Embryonic facial prominence (tissue), 1 donor: ENCODE data around the gene BPIFB4.

Experiments used
- DNase-seq: peaks from one replicate; pipeline ENCODE4 v3.0.0-alpha.2; 2016; ENCODE audit errors: extremely low spot score

BPIFB4 gene

DNA sequence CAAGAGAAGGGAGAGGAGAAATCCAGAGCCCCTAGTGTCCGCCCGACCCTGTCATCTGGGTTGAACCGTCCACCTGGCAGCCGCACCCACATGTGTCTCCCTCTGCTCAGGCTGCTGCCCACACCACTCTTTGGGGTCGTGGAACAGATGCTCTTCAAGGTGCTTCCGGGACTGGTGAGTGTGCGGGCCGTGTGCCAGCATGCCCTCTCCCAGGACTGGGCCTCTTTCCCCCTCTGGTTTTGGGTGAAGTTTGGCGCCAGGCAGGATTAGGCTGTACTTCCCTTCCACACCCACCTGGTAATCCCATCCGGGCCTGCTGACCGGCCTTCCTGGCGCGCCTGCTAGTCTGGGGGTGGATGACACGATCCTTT, 17.8 kb upstream of the BPIFB4 start:
- no peak for DNase-seq

DNA sequence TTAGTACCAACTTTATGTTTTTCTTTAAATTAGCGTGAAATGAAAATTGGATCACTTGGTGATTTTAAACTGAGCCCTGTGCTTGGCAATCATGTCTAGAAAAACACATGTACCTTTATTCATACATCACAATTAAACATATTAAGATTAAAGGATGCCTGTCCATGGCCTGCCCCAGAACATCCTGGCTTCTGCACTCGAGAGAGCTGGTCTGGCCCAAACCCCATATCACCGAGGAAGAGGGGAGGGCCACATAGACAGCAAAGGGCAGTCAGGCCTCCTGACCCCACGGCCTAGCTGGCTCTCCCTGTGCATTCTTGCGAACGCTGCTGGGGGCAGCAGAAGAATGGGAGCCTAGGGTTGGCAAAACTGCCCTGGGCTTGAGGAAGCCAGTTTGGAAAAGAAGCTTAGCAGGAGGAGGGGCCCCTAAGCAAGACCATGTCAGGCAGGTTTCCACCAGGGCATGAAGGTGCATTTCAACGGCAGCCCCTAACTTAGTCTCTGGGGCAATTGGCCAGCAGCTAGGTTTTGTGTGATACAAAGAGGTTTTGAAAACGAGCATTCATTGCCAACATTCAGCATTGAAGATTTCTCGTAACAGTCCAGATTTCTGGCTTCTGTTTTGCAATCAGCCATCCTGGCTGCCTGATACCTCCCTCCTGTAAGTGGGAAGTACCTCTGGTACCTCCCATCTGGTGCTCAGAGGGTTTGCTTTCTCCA, 17.2 kb upstream of the BPIFB4 start:
- no peak for DNase-seq

GRCh38 chr20:33062825-33063149, 16.7 kb upstream of the BPIFB4 start:
- no peak for DNase-seq

DNA sequence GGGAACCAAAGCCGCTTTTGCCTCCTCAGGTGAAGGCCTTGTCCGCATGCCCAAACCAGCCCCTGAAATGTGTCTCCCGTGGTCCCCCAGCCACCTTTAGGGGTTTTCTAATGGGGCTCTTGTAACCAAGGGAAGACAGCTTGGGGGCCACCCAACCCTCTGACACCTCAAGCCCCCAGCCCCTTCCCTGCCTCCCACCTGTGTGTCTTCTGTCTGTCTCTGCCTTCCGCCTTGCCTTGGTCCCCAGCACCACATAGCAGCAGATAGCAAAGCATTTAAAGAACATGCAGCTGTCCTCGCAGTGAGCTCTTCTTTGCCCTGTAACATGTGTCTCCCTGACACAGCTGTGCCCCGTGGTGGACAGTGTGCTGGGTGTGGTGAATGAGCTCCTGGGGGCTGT, 16.2 kb upstream of the BPIFB4 start:
- DNase-seq: no peak

GRCh38 chr20:33064572-33065287, 14.7 kb upstream of the BPIFB4 start:
- no peak for DNase-seq

GRCh38 chr20:33065785-33066184, 13.7 kb upstream of the BPIFB4 start:
- no peak for DNase-seq

- DNase-seq: no peak
Measured at GRCh38 chr20:33067806-33068205, 11.6 kb upstream of the BPIFB4 start.

GRCh38 chr20:33068251-33068939, 11.0 kb upstream of the BPIFB4 start:
- DNase-seq: no peak

DNA sequence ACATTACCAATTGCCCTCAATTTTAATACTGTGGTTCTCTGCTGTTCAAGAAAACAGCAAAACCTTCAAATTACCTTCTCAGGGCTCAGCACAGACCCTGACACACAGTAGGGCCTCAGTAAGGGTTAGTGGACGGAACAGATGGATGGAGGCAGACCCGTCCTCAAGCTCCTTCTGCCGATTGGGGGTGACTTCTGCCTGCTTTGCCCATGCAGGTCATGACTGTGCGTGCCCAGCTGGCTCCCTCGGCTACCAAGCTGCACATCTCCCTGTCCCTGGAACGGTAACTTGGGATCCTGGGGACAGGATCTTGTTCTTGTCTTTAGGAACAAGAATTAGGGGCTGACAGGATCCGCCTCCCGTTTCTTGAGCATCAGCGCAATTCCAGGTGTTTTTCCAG, 9.8 kb upstream of the BPIFB4 start:
- no peak for DNase-seq

- no peak for DNase-seq
Measured at GRCh38 chr20:33070111-33071053, 9.1 kb upstream of the BPIFB4 start.

- DNase-seq: no peak
Measured at GRCh38 chr20:33071198-33071597, 8.2 kb upstream of the BPIFB4 start.

DNA sequence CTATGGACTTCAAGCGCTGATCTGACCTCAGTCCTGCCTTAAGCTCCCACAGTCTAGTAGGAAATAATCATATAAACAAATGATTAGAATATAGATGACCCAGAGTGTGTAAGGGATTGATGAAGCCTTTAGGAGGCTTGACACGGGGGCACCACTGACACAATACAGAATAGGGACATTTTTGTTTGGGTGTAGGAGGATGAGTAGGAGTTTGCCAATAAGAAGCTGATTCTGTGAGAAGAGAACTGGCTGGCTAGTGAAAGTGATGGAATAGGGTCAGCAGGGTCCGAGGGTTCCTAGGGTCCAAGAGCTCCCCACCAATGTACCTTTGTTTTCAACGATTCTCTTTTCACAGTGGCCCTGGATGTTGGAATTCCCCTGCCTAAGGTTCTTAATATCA, 7.1 kb upstream of the BPIFB4 start:
- DNase-seq: no peak

- DNase-seq: no peak
Measured at GRCh38 chr20:33072813-33073212, 6.6 kb upstream of the BPIFB4 start.

GRCh38 chr20:33074675-33075074, 4.8 kb upstream of the BPIFB4 start:
- DNase-seq: no peak

GRCh38 chr20:33075281-33075680, 4.2 kb upstream of the BPIFB4 start:
- DNase-seq: no peak

DNA sequence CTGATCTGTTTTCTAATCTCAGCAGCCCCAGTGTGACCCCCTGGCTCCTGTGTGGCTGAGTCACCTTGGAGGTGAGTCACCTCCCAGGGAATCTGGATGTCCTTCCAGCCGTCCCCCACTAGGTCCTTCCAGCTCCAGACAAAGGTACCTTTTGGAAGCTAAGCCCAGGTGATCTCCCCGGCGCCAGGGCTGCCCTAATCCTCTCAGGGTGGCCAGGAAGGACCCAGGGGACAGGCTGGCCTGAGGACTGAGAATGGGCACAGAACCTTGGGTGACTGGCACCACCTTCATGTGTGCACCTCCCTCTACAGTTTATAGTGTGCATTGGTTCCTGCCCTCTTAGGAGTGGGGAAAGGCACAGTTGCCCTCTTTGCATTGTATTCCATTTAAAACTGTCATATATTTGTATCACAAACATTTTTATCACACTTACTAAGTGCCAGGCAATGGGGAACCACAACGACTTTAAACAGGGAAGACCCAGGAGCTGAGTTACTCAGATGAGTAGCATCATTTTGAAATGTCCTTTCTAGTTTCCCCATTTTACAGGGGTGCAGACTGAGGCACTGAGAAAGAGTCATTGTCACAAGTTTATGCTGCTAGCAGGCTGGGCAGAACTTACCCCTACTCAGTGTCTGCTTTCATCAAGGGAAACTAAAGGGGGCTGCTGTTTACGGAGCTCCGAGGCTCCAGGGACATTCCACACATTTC, 2.6 kb upstream of the BPIFB4 start:
- DNase-seq: no peak

DNA sequence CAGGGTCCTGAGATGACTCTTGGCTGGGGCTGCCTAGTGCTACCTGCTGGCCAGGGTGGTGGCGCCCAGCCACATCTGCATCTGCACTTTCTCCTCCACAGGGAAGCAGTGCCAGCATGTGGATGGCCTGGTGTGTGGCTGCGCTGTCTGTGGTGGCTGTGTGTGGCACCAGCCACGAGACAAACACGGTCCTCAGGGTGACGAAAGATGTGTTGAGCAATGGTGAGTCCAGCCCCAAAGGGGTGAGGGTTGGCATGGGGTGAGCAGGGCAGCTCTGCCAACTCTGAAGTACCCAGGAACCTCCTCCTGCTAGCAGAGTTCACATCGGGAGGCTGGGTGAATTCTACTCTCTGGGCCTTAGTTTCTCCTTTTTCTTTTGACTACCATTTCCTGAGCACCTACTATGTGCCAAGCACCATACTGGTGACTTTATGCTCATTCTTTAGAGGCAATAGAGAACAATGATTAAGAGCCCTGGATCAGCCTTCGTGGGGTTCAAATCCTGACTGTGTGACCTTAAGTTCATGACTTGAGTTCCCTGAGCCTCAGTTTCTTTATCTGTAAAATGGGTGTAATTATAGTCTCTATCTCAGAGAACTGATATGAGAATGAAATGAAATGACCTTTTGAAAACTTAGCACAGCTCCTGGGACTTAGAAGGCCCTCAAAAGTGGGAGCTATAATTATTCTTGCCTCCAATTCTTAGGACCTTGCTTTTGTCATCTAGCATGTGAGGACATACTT, 2.1 kb downstream of the BPIFB4 start:
- DNase-seq: no peak

DNA sequence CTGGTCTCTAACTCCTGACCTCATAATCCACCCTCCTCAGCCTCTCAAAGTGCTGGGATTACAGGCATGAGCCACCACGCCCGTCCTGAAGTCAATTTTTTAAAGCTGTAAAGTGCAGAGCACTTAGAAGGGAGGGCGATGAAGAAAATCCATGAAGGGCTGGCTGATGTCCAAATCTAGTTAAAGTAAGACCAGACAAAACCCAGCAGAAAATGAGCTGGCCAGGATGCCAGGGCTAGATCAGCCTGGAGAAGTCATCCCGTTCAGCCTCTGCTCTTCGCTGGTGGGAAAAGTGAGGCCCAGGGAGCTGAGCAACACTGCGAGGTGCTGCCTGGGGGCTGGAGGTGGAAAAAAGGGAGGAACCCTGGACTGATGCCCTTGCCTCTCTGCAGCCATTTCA, 3.1 kb downstream of the BPIFB4 start:
- no peak for DNase-seq

GRCh38 chr20:33083544-33084340, 4.3 kb downstream of the BPIFB4 start:
- DNase-seq: no peak

DNA sequence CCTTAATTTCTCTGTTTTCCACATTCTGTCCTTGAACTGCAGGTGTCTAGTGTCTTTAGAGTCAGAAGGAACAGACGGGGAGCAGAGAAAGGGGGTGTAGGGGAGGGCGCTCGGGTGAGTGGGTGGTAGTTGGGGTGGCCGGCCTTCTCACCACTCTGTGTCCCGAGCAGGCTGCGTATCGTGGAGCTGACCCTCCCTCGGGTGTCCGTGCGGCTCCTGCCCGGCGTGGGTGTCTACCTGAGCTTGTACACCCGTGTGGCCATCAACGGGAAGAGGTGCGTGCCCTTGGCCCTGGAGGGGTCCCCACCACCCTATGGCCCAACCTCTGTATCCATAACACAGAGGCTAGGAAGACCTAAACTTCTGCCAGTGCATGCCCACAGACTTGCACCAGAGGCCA, 5.3 kb downstream of the BPIFB4 start:
- no peak for DNase-seq
